ENCODE measurements around the gene LYAR. TPM values are rescaled to one million over a fixed set of nuclear protein-coding genes. Genes with fewer than 3 reads are reported as not detected.
"Not testable (repeated sequence)": the region's sequence is repeated elsewhere in the genome, so short reads cannot be mapped to it uniquely, and the experiment has no call there.

Gene LYAR
- polyA plus RNA-seq, 2 donors = 15.7 to 17.2 TPM

GRCh38 chr4:4270529-4270928 is 19.4 kb downstream of the LYAR start:
- H3K9me3 ChIP-seq (ENCODE audit: control insufficient read depth in 2 of 2, insufficient read depth in 1 of 2, low read depth in 1 of 2, low read length in 1 of 2) = no peaks in the 10 kb centered on the region
- 79 to 81% methylated on average over 4 of the region's 4 CpGs for WGBS, 2 donors
- peaks cover 12 to 18% of the 10 kb centered on the region in 2 donors for H3K36me3 ChIP-seq (ENCODE audit: control insufficient read depth in 2 of 2, insufficient read depth in 2 of 2, low read length in 1 of 2)
- no peak overlapping the region for H3K27ac ChIP-seq (ENCODE audit: low read depth in 2 of 2, low read length in 1 of 2)
- H3K4me3 ChIP-seq (ENCODE audit: low read depth in 1 of 2, low read length in 2 of 2) = no peak overlapping the region
- H3K27me3 ChIP-seq (ENCODE audit: control insufficient read depth in 1 of 2, insufficient read depth in 2 of 2, low read length in 2 of 2) = no peaks in the 10 kb centered on the region
- no peaks in the 10 kb centered on the region for H3K4me1 ChIP-seq (ENCODE audit: control insufficient read depth in 2 of 2, insufficient read depth in 2 of 2, low read length in 1 of 2)

- Histone ChIP-seq H3K27ac (ENCODE audit: low read depth in 2 of 2, low read length in 1 of 2) (no peak overlapping the region), H3K36me3 (ENCODE audit: control insufficient read depth in 2 of 2, insufficient read depth in 2 of 2, low read length in 1 of 2) (peaks cover 12 to 18% of the 10 kb centered on the region in 2 donors), H3K4me1 (ENCODE audit: control insufficient read depth in 2 of 2, insufficient read depth in 2 of 2, low read length in 1 of 2) (no peaks in the 10 kb centered on the region), H3K4me3 (ENCODE audit: low read depth in 1 of 2, low read length in 2 of 2) (no peak overlapping the region), H3K9me3 (ENCODE audit: control insufficient read depth in 2 of 2, insufficient read depth in 1 of 2, low read depth in 1 of 2, low read length in 1 of 2) (no peaks in the 10 kb centered on the region), H3K27me3 (ENCODE audit: control insufficient read depth in 1 of 2, insufficient read depth in 2 of 2, low read length in 2 of 2) (no peaks in the 10 kb centered on the region)
- 78 to 85% methylated on average over 4 of the region's 4 CpGs for WGBS, 2 donors
Measured at GRCh38 chr4:4269856-4270255, 20.1 kb downstream of the LYAR start.

GRCh38 chr4:4269331-4269731 is 20.6 kb downstream of the LYAR start:
- Histone ChIP-seq H3K4me1 (ENCODE audit: control insufficient read depth in 2 of 2, insufficient read depth in 2 of 2, low read length in 1 of 2) (no peaks in the 10 kb centered on the region), H3K4me3 (ENCODE audit: low read depth in 1 of 2, low read length in 2 of 2) (no peak overlapping the region), H3K27me3 (ENCODE audit: control insufficient read depth in 1 of 2, insufficient read depth in 2 of 2, low read length in 2 of 2) (no peaks in the 10 kb centered on the region), H3K9me3 (ENCODE audit: control insufficient read depth in 2 of 2, insufficient read depth in 1 of 2, low read depth in 1 of 2, low read length in 1 of 2) (no peaks in the 10 kb centered on the region), H3K36me3 (ENCODE audit: control insufficient read depth in 2 of 2, insufficient read depth in 2 of 2, low read length in 1 of 2) (peaks cover 12 to 18% of the 10 kb centered on the region in 2 donors), H3K27ac (ENCODE audit: low read depth in 2 of 2, low read length in 1 of 2) (no peak overlapping the region)
- 86 to 92% methylated on average over 11 of the region's 11 CpGs for WGBS, 2 donors

- peaks cover 12 to 14% of the 10 kb centered on the region in 2 donors for H3K36me3 ChIP-seq (ENCODE audit: control insufficient read depth in 2 of 2, insufficient read depth in 2 of 2, low read length in 1 of 2)
Measured at GRCh38 chr4:4268776-4269175, 21.2 kb downstream of the LYAR start.

GRCh38 chr4:4267981-4268380 is 22.0 kb downstream of the LYAR start:
- no peaks in the 10 kb centered on the region for H3K9me3 ChIP-seq (ENCODE audit: control insufficient read depth in 2 of 2, insufficient read depth in 1 of 2, low read depth in 1 of 2, low read length in 1 of 2)

More at GRCh38 chr4:4268776-4269175, 21.2 kb downstream of the LYAR start:
- H3K27me3 ChIP-seq (ENCODE audit: control insufficient read depth in 1 of 2, insufficient read depth in 2 of 2, low read length in 2 of 2) = no peaks in the 10 kb centered on the region
- H3K4me3 ChIP-seq (ENCODE audit: low read depth in 1 of 2, low read length in 2 of 2) = no peak overlapping the region
- WGBS, 2 donors = 86 to 90% methylated on average over 1 of the region's 1 CpG
- H3K27ac ChIP-seq (ENCODE audit: low read depth in 2 of 2, low read length in 1 of 2) = no peak overlapping the region
- no peaks in the 10 kb centered on the region for H3K9me3 ChIP-seq (ENCODE audit: control insufficient read depth in 2 of 2, insufficient read depth in 1 of 2, low read depth in 1 of 2, low read length in 1 of 2)
- no peaks in the 10 kb centered on the region for H3K4me1 ChIP-seq (ENCODE audit: control insufficient read depth in 2 of 2, insufficient read depth in 2 of 2, low read length in 1 of 2)

GRCh38 chr4:4260185-4260751 is 29.7 kb downstream of the LYAR start:
- Histone ChIP-seq H3K27ac (ENCODE audit: low read depth in 2 of 2, low read length in 1 of 2) (no peak overlapping the region), H3K4me3 (ENCODE audit: low read depth in 1 of 2, low read length in 2 of 2) (no peak overlapping the region), H3K9me3 (ENCODE audit: control insufficient read depth in 2 of 2, insufficient read depth in 1 of 2, low read depth in 1 of 2, low read length in 1 of 2) (no peaks in the 10 kb centered on the region), H3K27me3 (ENCODE audit: control insufficient read depth in 1 of 2, insufficient read depth in 2 of 2, low read length in 2 of 2) (no peaks in the 10 kb centered on the region), H3K4me1 (ENCODE audit: control insufficient read depth in 2 of 2, insufficient read depth in 2 of 2, low read length in 1 of 2) (no peaks in the 10 kb centered on the region), H3K36me3 (ENCODE audit: control insufficient read depth in 2 of 2, insufficient read depth in 2 of 2, low read length in 1 of 2) (no peaks in the 10 kb centered on the region)
- 69 to 71% methylated on average over 6 of the region's 6 CpGs for WGBS, 2 donors

More at GRCh38 chr4:4267981-4268380, 22.0 kb downstream of the LYAR start:
- Histone ChIP-seq H3K27me3 (ENCODE audit: control insufficient read depth in 1 of 2, insufficient read depth in 2 of 2, low read length in 2 of 2) (no peaks in the 10 kb centered on the region), H3K4me1 (ENCODE audit: control insufficient read depth in 2 of 2, insufficient read depth in 2 of 2, low read length in 1 of 2) (no peaks in the 10 kb centered on the region), H3K27ac (ENCODE audit: low read depth in 2 of 2, low read length in 1 of 2) (no peak overlapping the region), H3K4me3 (ENCODE audit: low read depth in 1 of 2, low read length in 2 of 2) (no peak overlapping the region), H3K36me3 (ENCODE audit: control insufficient read depth in 2 of 2, insufficient read depth in 2 of 2, low read length in 1 of 2) (peaks cover 5 to 8% of the 10 kb centered on the region in 2 donors)
- 73 to 83% methylated on average over 5 of the region's 5 CpGs for WGBS, 2 donors

- no peak overlapping the region for H3K4me3 ChIP-seq (ENCODE audit: low read depth in 1 of 2, low read length in 2 of 2)
- H3K27ac ChIP-seq (ENCODE audit: low read depth in 2 of 2, low read length in 1 of 2) = no peak overlapping the region
- 38 to 40% methylated on average over 9 of the region's 9 CpGs for WGBS, 2 donors
- H3K27me3 ChIP-seq (ENCODE audit: control insufficient read depth in 1 of 2, insufficient read depth in 2 of 2, low read length in 2 of 2) = no peaks in the 10 kb centered on the region
- no peaks in the 10 kb centered on the region for H3K4me1 ChIP-seq (ENCODE audit: control insufficient read depth in 2 of 2, insufficient read depth in 2 of 2, low read length in 1 of 2)
- H3K36me3 ChIP-seq (ENCODE audit: control insufficient read depth in 2 of 2, insufficient read depth in 2 of 2, low read length in 1 of 2) = no peaks in the 10 kb centered on the region
- no peaks in the 10 kb centered on the region for H3K9me3 ChIP-seq (ENCODE audit: control insufficient read depth in 2 of 2, insufficient read depth in 1 of 2, low read depth in 1 of 2, low read length in 1 of 2)
Measured at GRCh38 chr4:4259484-4260100, 30.4 kb downstream of the LYAR start.

- H3K9me3 ChIP-seq (ENCODE audit: control insufficient read depth in 2 of 2, insufficient read depth in 1 of 2, low read depth in 1 of 2, low read length in 1 of 2); H3K27me3 ChIP-seq (ENCODE audit: control insufficient read depth in 1 of 2, insufficient read depth in 2 of 2, low read length in 2 of 2); H3K27ac ChIP-seq (ENCODE audit: low read depth in 2 of 2, low read length in 1 of 2); H3K36me3 ChIP-seq (ENCODE audit: control insufficient read depth in 2 of 2, insufficient read depth in 2 of 2, low read length in 1 of 2); H3K4me3 ChIP-seq (ENCODE audit: low read depth in 1 of 2, low read length in 2 of 2); H3K4me1 ChIP-seq (ENCODE audit: control insufficient read depth in 2 of 2, insufficient read depth in 2 of 2, low read length in 1 of 2): not testable (repeated sequence)
- WGBS, 2 donors = 85 to 89% methylated on average over 3 of the region's 3 CpGs
Measured at GRCh38 chr4:4257705-4258104, 32.2 kb downstream of the LYAR start.

GRCh38 chr4:4256799-4257198 is 33.2 kb downstream of the LYAR start:
- Histone ChIP-seq H3K27ac (ENCODE audit: low read depth in 2 of 2, low read length in 1 of 2) (no peak overlapping the region), H3K4me1 (ENCODE audit: control insufficient read depth in 2 of 2, insufficient read depth in 2 of 2, low read length in 1 of 2) (peaks cover 0 to 2% of the 10 kb centered on the region in 2 donors)
- WGBS, 2 donors = 70 to 74% methylated on average over 10 of the region's 10 CpGs

GRCh38 chr4:4254666-4255065 is 35.3 kb downstream of the LYAR start:
- Histone ChIP-seq H3K4me1 (ENCODE audit: control insufficient read depth in 2 of 2, insufficient read depth in 2 of 2, low read length in 1 of 2) (peaks cover 0 to 2% of the 10 kb centered on the region in 2 donors), H3K9me3 (ENCODE audit: control insufficient read depth in 2 of 2, insufficient read depth in 1 of 2, low read depth in 1 of 2, low read length in 1 of 2) (no peaks in the 10 kb centered on the region), H3K27me3 (ENCODE audit: control insufficient read depth in 1 of 2, insufficient read depth in 2 of 2, low read length in 2 of 2) (peaks cover 0 to 2% of the 10 kb centered on the region in 2 donors), H3K36me3 (ENCODE audit: control insufficient read depth in 2 of 2, insufficient read depth in 2 of 2, low read length in 1 of 2) (no peaks in the 10 kb centered on the region), H3K4me3 (ENCODE audit: low read depth in 1 of 2, low read length in 2 of 2) (no peak overlapping the region), H3K27ac (ENCODE audit: low read depth in 2 of 2, low read length in 1 of 2) (no peak overlapping the region)
- 46 to 53% methylated on average over 6 of the region's 6 CpGs for WGBS, 2 donors

More at GRCh38 chr4:4256799-4257198, 33.2 kb downstream of the LYAR start:
- no peaks in the 10 kb centered on the region for H3K9me3 ChIP-seq (ENCODE audit: control insufficient read depth in 2 of 2, insufficient read depth in 1 of 2, low read depth in 1 of 2, low read length in 1 of 2)
- H3K27me3 ChIP-seq (ENCODE audit: control insufficient read depth in 1 of 2, insufficient read depth in 2 of 2, low read length in 2 of 2) = peaks cover 0 to 2% of the 10 kb centered on the region in 2 donors
- no peak overlapping the region for H3K4me3 ChIP-seq (ENCODE audit: low read depth in 1 of 2, low read length in 2 of 2)
- H3K36me3 ChIP-seq (ENCODE audit: control insufficient read depth in 2 of 2, insufficient read depth in 2 of 2, low read length in 1 of 2) = no peaks in the 10 kb centered on the region

All from esophagus (tissue), 2 donors.